IPS-18a (cell line): ENCODE data around the gene CLN5.

Source experiments
- H3K27ac ChIP-seq: one replicate; pipeline ENCODE4 v1.5.1; 2013; ENCODE audit warnings: low read length
- H3K27me3 ChIP-seq: one replicate; pipeline ENCODE4 v1.6.1; 2013; ENCODE audit warnings: mild to moderate bottlenecking, low read length; ENCODE audit not compliant: control insufficient read depth, insufficient read depth
- H3K36me3 ChIP-seq: one replicate; pipeline ENCODE4 v1.6.1; 2013; ENCODE audit warnings: low read depth, low read length; ENCODE audit not compliant: control insufficient read depth
- H3K4me1 ChIP-seq: one replicate; pipeline ENCODE4 v1.6.1; 2013; ENCODE audit warnings: low read depth, low read length; ENCODE audit not compliant: control insufficient read depth
- H3K4me3 ChIP-seq: one replicate; pipeline ENCODE4 v1.5.1; 2013; ENCODE audit warnings: low read length
- H3K9ac ChIP-seq: one replicate; pipeline ENCODE4 v1.6.1; 2013; ENCODE audit warnings: mild to moderate bottlenecking, low read length, moderate library complexity
- H3K9me3 ChIP-seq: one replicate; pipeline ENCODE4 v1.6.1; 2013; ENCODE audit warnings: low read depth, low read length; ENCODE audit not compliant: control insufficient read depth

CLN5 gene

GRCh38 chr13:76965759-76966421 is 26.0 kb upstream of the CLN5 start:
- peaks cover 4% of the 10 kb centered on the region for H3K9me3 ChIP-seq
- no peaks in the 10 kb centered on the region for H3K36me3 ChIP-seq
- no peak overlapping the region for H3K27ac ChIP-seq
- H3K9ac ChIP-seq: no peak overlapping the region
- no peak overlapping the region for H3K4me3 ChIP-seq
- H3K27me3 ChIP-seq: no peaks in the 10 kb centered on the region
- no peaks in the 10 kb centered on the region for H3K4me1 ChIP-seq

DNA sequence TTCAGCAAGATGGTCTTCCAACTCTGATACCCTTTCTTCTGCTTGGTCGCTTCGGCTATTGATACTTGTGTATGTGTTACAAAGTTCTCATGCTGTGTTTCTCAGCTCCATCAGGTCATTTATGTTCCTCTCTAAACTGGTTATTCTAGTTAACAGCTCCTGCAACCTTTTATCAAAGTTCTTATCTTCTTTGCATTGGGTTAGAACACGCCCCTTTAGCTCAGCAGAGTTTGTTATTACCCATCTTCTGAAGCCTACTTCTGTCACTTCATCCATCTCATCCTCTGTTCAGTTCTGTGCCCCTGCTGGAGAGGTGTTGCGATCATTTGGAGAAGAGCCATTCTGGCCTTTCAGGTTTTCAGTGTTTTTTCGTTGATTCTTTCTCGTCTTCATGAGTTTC is 24.9 kb upstream of the CLN5 start:
- no peak overlapping the region for H3K27ac ChIP-seq
- no peak overlapping the region for H3K4me3 ChIP-seq
- no peaks in the 10 kb centered on the region for H3K36me3 ChIP-seq
- no peak overlapping the region for H3K9ac ChIP-seq
- H3K27me3 ChIP-seq: no peaks in the 10 kb centered on the region
- no peaks in the 10 kb centered on the region for H3K9me3 ChIP-seq
- no peaks in the 10 kb centered on the region for H3K4me1 ChIP-seq

- H3K4me1 ChIP-seq: no peaks in the 10 kb centered on the region
- no peaks in the 10 kb centered on the region for H3K9me3 ChIP-seq
- H3K9ac ChIP-seq: no peak overlapping the region
- H3K27me3 ChIP-seq: no peaks in the 10 kb centered on the region
- H3K4me3 ChIP-seq: no peak overlapping the region
- no peak overlapping the region for H3K27ac ChIP-seq
- no peaks in the 10 kb centered on the region for H3K36me3 ChIP-seq
These were observed 23.8 kb upstream of the CLN5 start for GRCh38 chr13:76968041-76968440.

DNA sequence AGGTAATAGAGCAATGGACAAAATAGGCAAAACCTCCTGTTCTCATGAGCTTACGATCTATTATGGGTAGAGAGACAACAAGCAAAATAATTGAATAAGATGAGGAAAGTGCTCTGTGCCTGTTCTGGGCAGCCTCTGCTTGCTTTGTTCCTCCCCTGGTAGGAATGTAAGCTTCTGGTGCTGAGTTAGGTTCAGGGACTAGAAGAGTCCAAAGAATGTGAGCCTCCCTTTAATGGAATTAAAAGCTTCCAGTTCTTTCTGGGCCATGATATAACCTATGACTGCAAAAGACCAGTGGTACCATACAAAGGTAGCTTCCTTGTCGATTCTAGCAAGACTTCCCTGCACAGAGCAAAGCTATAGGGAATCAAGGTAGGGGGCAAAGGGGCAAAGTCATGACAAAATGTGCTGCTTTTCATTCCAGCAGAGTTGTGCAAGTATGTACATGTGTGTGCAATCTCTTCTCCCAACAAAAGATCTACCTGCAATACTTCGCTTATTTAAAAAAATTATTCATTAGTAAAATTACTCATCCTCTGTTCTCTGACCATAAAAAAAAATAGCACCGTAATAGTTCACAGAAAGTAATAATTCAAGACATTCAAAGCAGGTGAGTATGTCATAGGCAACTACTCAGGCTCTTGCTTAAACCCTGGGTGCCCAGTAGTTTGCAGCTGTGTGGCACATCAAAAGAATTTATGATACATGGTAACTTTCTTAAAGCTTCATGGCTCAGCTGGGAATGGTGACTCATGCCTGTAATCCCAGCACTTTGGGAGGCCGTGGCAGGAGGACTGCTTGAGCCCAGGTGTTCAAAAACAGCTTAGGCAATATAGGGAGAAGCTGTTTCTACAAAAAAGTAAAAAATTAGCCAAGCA is 22.2 kb upstream of the CLN5 start:
- Histone ChIP-seq H3K4me1 (no peaks in the 10 kb centered on the region), H3K4me3 (no peak overlapping the region), H3K9me3 (no peaks in the 10 kb centered on the region), H3K36me3 (no peaks in the 10 kb centered on the region), H3K27me3 (no peaks in the 10 kb centered on the region), H3K9ac (no peak overlapping the region), H3K27ac (no peak overlapping the region)

- H3K4me3 ChIP-seq: no peak overlapping the region
- H3K36me3 ChIP-seq: no peaks in the 10 kb centered on the region
- no peaks in the 10 kb centered on the region for H3K9me3 ChIP-seq
- H3K4me1 ChIP-seq: no peaks in the 10 kb centered on the region
- H3K27ac ChIP-seq: no peak overlapping the region
- H3K9ac ChIP-seq: no peak overlapping the region
- no peaks in the 10 kb centered on the region for H3K27me3 ChIP-seq
These were observed 20.7 kb upstream of the CLN5 start for GRCh38 chr13:76971215-76971614.

GRCh38 chr13:76971851-76972829 is 19.7 kb upstream of the CLN5 start:
- no peaks in the 10 kb centered on the region for H3K36me3 ChIP-seq
- H3K4me1 ChIP-seq: no peaks in the 10 kb centered on the region
- no peak overlapping the region for H3K9ac ChIP-seq
- no peak overlapping the region for H3K4me3 ChIP-seq
- no peaks in the 10 kb centered on the region for H3K27me3 ChIP-seq
- H3K27ac ChIP-seq: no peak overlapping the region
- H3K9me3 ChIP-seq: no peaks in the 10 kb centered on the region

DNA sequence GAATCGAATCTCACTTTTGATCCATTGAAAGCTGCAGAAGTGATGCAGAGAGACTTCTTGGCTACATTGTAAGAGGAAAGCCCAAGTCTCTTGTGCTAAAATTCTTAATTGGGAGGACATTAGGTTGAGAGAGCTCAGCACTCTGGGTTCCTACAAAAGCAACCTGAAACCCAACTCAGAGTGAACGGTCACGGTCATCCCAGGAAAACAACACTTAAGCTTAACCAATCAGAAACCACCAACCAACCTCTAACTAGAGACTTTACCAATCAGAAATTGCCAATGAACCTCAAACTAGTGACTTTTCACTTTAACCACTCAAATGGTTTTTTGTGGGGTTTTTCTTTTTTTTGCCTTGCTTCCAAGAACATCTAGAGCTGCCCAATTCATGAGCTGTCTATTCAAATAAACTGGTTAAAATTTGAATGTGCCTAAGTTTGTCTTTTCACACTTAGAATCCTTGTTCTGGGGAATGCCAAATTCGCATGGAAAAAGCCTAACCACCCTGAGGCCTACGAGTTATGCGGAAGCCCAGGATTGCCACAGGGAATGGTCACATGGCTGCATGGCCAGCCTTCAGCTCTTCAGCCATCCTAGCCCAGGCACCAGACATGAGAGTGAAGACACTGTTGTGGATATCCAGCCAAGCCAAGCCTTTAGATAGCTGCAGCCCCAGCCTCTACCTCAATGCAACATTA is 17.8 kb upstream of the CLN5 start:
- Histone ChIP-seq H3K4me1 (no peaks in the 10 kb centered on the region), H3K9ac (no peak overlapping the region), H3K36me3 (no peaks in the 10 kb centered on the region), H3K4me3 (no peak overlapping the region), H3K9me3 (no peaks in the 10 kb centered on the region), H3K27ac (no peak overlapping the region), H3K27me3 (no peaks in the 10 kb centered on the region)

GRCh38 chr13:76974618-76974975 is 17.3 kb upstream of the CLN5 start:
- no peak overlapping the region for H3K9ac ChIP-seq
- no peaks in the 10 kb centered on the region for H3K27me3 ChIP-seq
- no peak overlapping the region for H3K27ac ChIP-seq
- H3K4me1 ChIP-seq: no peaks in the 10 kb centered on the region
- no peaks in the 10 kb centered on the region for H3K36me3 ChIP-seq
- no peak overlapping the region for H3K4me3 ChIP-seq
- no peaks in the 10 kb centered on the region for H3K9me3 ChIP-seq

DNA sequence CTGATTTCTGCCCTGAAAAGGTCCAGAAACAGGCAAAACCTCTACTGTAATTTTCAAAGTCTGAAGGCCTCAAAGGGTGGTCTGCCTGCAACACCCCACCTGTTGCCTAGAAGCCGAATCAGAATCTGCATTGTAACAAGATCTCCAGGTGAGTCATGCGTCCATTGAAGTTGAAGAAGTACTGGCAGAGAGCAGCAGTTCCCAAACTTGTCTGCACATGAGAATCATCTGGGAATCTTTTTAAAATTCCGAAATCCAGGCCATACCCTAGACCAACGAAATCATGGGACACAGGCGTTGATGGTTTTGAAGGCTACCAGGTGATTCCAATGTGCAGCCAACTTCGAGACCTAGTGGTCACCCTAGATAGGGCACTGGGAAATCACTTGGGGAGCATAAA is 16.0 kb upstream of the CLN5 start:
- H3K9me3 ChIP-seq: no peaks in the 10 kb centered on the region
- H3K4me3 ChIP-seq: no peak overlapping the region
- no peaks in the 10 kb centered on the region for H3K36me3 ChIP-seq
- no peaks in the 10 kb centered on the region for H3K4me1 ChIP-seq
- H3K9ac ChIP-seq: no peak overlapping the region
- H3K27me3 ChIP-seq: no peaks in the 10 kb centered on the region
- H3K27ac ChIP-seq: no peak overlapping the region

DNA sequence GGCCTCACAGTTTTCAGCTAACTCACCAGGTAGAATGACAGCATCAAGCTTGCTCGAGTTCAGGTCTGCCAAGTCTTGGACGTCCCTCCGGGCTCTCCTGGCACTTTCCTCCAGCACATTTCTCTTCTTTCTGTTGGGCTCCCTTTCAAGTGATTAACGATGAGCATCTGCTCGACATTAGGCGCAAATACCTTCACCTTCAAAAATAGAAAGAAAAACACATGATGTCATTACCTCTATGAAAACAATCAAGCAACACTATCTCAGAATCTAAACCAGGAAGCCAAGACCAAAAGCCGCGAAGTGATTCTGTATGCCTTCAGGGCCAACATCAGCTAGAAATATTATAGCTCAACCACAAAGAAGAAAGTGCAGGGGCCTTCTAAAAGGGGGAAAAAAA is 15.4 kb upstream of the CLN5 start:
- no peak overlapping the region for H3K4me3 ChIP-seq
- no peak overlapping the region for H3K9ac ChIP-seq
- H3K27ac ChIP-seq: no peak overlapping the region
- no peaks in the 10 kb centered on the region for H3K9me3 ChIP-seq
- H3K4me1 ChIP-seq: no peaks in the 10 kb centered on the region
- H3K27me3 ChIP-seq: no peaks in the 10 kb centered on the region
- H3K36me3 ChIP-seq: no peaks in the 10 kb centered on the region

- Histone ChIP-seq H3K4me1 (no peaks in the 10 kb centered on the region), H3K36me3 (no peaks in the 10 kb centered on the region), H3K9me3 (no peaks in the 10 kb centered on the region), H3K9ac (no peak overlapping the region), H3K27me3 (no peaks in the 10 kb centered on the region), H3K4me3 (no peak overlapping the region), H3K27ac (no peak overlapping the region)
These were observed 15.0 kb upstream of the CLN5 start for GRCh38 chr13:76976929-76977328.
